SK-N-MC (cell line): ENCODE data around the gene MYCBP2.
"Not testable (repeated sequence)": the region's sequence is repeated elsewhere in the genome, so short reads cannot be mapped to it uniquely, and the experiment has no call there.

ENCODE experiments used
- EZH2 ChIP-seq: fragments of 200-600 bp; sonication (generic); IDR thresholded peaks from one replicate; pipeline ENCODE4 v1.6.1; 2017; ENCODE audit warnings: antibody characterized with exemption
- FOXP2 ChIP-seq: optimal IDR thresholded peaks from 2 replicates; pipeline ENCODE3; 2011; ENCODE audit warnings: mild to moderate bottlenecking, moderate library complexity; ENCODE audit not compliant: insufficient read depth; ENCODE audit errors: extremely low read length, control extremely low read depth
- POLR2AphosphoS5 ChIP-seq: IDR thresholded peaks from 2 replicates; pipeline ENCODE4 v1.6.1; 2012; ENCODE audit warnings: mild to moderate bottlenecking, low read depth, low read length, borderline replicate concordance

DNA sequence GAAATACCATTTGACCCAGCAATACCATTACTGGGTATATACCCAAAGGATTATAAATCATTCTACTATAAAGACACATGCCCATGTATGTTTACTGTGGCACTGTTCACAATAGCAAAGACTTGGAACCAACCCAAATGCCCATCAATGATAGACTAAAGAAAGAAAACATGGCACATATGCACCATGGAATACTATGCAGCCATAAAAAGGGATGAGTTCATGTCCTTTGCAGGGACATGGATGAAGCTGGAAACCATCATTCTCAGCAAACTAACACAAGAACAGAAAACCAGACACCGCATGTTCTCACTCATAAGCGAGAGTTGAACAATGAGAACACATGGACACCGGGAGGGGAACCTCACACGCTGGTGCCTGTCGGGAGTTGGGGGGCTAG, 317.2 kb downstream of the MYCBP2 start:
- TF ChIP-seq EZH2, POLR2AphosphoS5, FOXP2: not testable (repeated sequence)
